GM12878 (cell line): ENCODE results near the gene ANKRD23. TPM values are rescaled to one million over a fixed set of nuclear protein-coding genes. Genes with fewer than 3 reads are reported as not detected.
A peak's percentile ranks its signal among the peaks of the same experiment; 100 is the strongest.

ENCODE experiments used
- ATAC-seq: fragments of 200-7000 bp; cut with Tn5 transposase; 3 replicates; pipeline ENCODE4 v1.9.1; 2020; ENCODE audit warnings: mild to moderate bottlenecking, moderate library complexity
- BruUV-seq: library from RNA; stranded (reverse); fragments of 400-500 nt; replicated peaks from 2 replicates; lab custom pipeline; 2021; lab: Mats Ljungman, UMichigan
- CTCF ChIA-PET: fragments of 300-600 bp; sonication (Branson Sonifier 250); formaldehyde crosslinking; extraction: SDS; loops from one replicate; lab custom pipeline; 2021; ENCODE audit warnings: inconsistent platforms; lab: Yijun Ruan, JAX
- POLR2A ChIA-PET: fragments of 350-600 bp; formaldehyde crosslinking; extraction: SDS; loops from one replicate; lab custom pipeline; 2021; ENCODE audit warnings: inconsistent platforms; lab: Charles Lee
- RAD21 ChIA-PET: fragments of 300-600 bp; sonication (Branson Sonifier 250); formaldehyde crosslinking; loops from one replicate; lab custom pipeline; 2023; ENCODE audit warnings: antibody characterized with exemption; ENCODE audit not compliant: unreplicated experiment; lab: Charles Lee
- SMC1A ChIA-PET: fragments of 300-600 bp; sonication (Branson Sonifier 250); formaldehyde crosslinking; loops from one replicate; lab custom pipeline; 2023; ENCODE audit not compliant: unreplicated experiment, uncharacterized antibody; lab: Charles Lee
- DNase-seq: peaks from one replicate; pipeline ENCODE4 v3.0.0-alpha.2; 2011; ENCODE audit warnings: low read depth, low spot score
- FAIRE-seq: peaks from 3 replicates; lab custom pipeline; 2011; peaks lifted over from hg19 to GRCh38; lab: Jason Lieb, UNC
- H2AFZ ChIP-seq: 2 replicates; pipeline ENCODE4 v1.6.0; 2011; ENCODE audit warnings: low read depth, low read length, control low read depth; ENCODE audit not compliant: control insufficient read depth
- H3K27ac ChIP-seq: 2 replicates; pipeline ENCODE4 v1.5.1; 2011; ENCODE audit warnings: control low read depth; ENCODE audit not compliant: control insufficient read depth, insufficient read depth
- H3K27me3 ChIP-seq, 2 experiments: replicated peaks in 1 of 2; 2 replicates each; pipeline versions ENCODE4 v1.6.0 to v1.6.1; 2011; ENCODE audit warnings: low read length in 1 of 2; ENCODE audit not compliant: control insufficient read depth in 2 of 2, insufficient read depth in 2 of 2
- H3K36me3 ChIP-seq, 2 experiments: 2 replicates each; pipeline ENCODE4 v1.5.1; 2011; ENCODE audit warnings: low read length in 1 of 2; ENCODE audit not compliant: control insufficient read depth in 2 of 2, insufficient read depth in 2 of 2
- H3K4me1 ChIP-seq: 2 replicates; pipeline ENCODE4 v1.6.1; 2011; ENCODE audit warnings: mild to moderate bottlenecking, low read length, moderate library complexity, mixed read lengths; ENCODE audit not compliant: control insufficient read depth, insufficient read depth
- H3K4me2 ChIP-seq: 2 replicates; pipeline ENCODE4 v1.6.0; 2011; ENCODE audit warnings: control low read depth; ENCODE audit not compliant: control insufficient read depth, insufficient read depth
- H3K4me3 ChIP-seq: fragments of 200-600 bp; sonication (generic); 2 replicates; pipeline ENCODE4 v1.5.1; 2016
- H3K79me2 ChIP-seq: 2 replicates; pipeline ENCODE4 v1.6.0; 2011; ENCODE audit warnings: low read length; ENCODE audit not compliant: control insufficient read depth, insufficient read depth
- H3K9ac ChIP-seq: 2 replicates; pipeline ENCODE4 v1.8.0; 2011; ENCODE audit warnings: low read length, control low read depth, mixed read lengths; ENCODE audit not compliant: control insufficient read depth, insufficient read depth
- H3K9me3 ChIP-seq: replicated peaks from 3 replicates; pipeline ENCODE4 v1.5.1; 2011; ENCODE audit warnings: mild to moderate bottlenecking, low read length; ENCODE audit not compliant: control insufficient read depth, insufficient read depth
- H4K20me1 ChIP-seq: 2 replicates; pipeline ENCODE4 v1.6.0; 2011; ENCODE audit not compliant: control insufficient read depth, insufficient read depth
- REST ChIP-seq: IDR thresholded peaks from 2 replicates; pipeline ENCODE4 v1.6.1; 2012; ENCODE audit warnings: mild to moderate bottlenecking, low read depth, low read length
- STAT1 ChIP-seq: fragments of 450-650 bp; conservative IDR thresholded peaks from 2 replicates; pipeline ENCODE4 v1.6.1; 2014; ENCODE audit warnings: antibody characterized with exemption, mild to moderate bottlenecking
- WGBS: methylation state at CpG from one replicate; pipeline ENCODE4 v1.1.6; 2016; ENCODE audit warnings: low lambda C conversion rate; ENCODE audit not compliant: insufficient replicate concordance, insufficient coverage; ENCODE audit errors: missing lambda C conversion rate; 5-methylcytosine and 5-hydroxymethylcytosine counted together
- in situ Hi-C: fragments of 300-500 bp; cut with MboI; formaldehyde crosslinking; loops from 9 replicates; pipeline ENCODE4 v1.14.3; 2018; ENCODE audit warnings: mixed read lengths
- intact Hi-C: fragments of 100-400 bp; cut with micrococcal nuclease; formaldehyde crosslinking; loops from one replicate; pipeline ENCODE4 v1.14.2; 2022; ENCODE audit not compliant: unreplicated experiment
- polyA plus RNA-seq, 11 experiments: library from polyadenylated mRNA; depleted of rRNA in 4 of 11; unstranded in 6 of 11; stranded (reverse) in 5 of 11; fragments of >200 nt; fragmentation: Nextera tagmentation in 4 of 11; fragmentation: Illumina TruSeq in 1 of 11; extraction: Ambion mirVana in 4 of 11; extraction: Trizol in 1 of 11; gene quantifications; 1 replicate in 1 of 11; 2 replicates in 10 of 11; pipeline versions ENCODE4 v1.2.1 to v1.2.3, GENCODE V29; 2011 to 2016; ENCODE audit warnings: inconsistent platforms in 2 of 11, missing spikeins in 2 of 11, low read depth in 1 of 11
- total RNA-seq, 4 experiments: library from RNA; depleted of rRNA in 3 of 4; stranded (reverse); fragments of >200 nt in 3 of 4; fragmentation: Illumina TruSeq in 1 of 4; extraction: Trizol in 1 of 4; gene quantifications; 2 replicates each; pipeline versions ENCODE4 v1.2.1 to v1.2.3, GENCODE V29; 2013 to 2021
- TF ChIP-seq, protein P1 (sequence below): IDR thresholded peaks from 2 replicates; pipeline ENCODE4 v1.6.1; 2012; ENCODE audit warnings: low read depth, low read length, improper control_type of control experiment

ANKRD23 gene
- total and polyA plus RNA-seq, 10 of the 15 experiments (the other 5 are each of a cell fraction or from before 2014, with no cell fraction given), result 0.34 to 5.3 (median 2.7) TPM

- TF ChIP-seq STAT1, result no peak
These were observed 11.4 kb downstream of the ANKRD23 start (continued) for GRCh38 chr2:96832408-96832753.

GRCh38 chr2:96831679-96832078 lies 12.1 kb downstream of the ANKRD23 start:
- H3K4me3 ChIP-seq, result no peak overlapping the region
- H4K20me1 ChIP-seq, result no peaks in the 10 kb centered on the region
- ChIA-PET RAD21 (no interaction called here), CTCF (no interaction called here), POLR2A (no interaction called here), SMC1A (no interaction called here)
- no peak overlapping the region for H3K27ac ChIP-seq
- peak; percentile 48; the same call in 1 of the 2 replicates for TF ChIP-seq REST
- TF ChIP-seq, protein P1, sequence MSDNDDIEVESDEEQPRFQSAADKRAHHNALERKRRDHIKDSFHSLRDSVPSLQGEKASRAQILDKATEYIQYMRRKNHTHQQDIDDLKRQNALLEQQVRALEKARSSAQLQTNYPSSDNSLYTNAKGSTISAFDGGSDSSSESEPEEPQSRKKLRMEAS, result no peak
- no peaks in the 10 kb centered on the region for H3K79me2 ChIP-seq
- DNase-seq (no peak), ATAC-seq (no peak), FAIRE-seq (no peak)
- no peaks in the 10 kb centered on the region for H3K27me3 ChIP-seq
- no peaks in the 10 kb centered on the region for H3K9me3 ChIP-seq
- no peaks in the 10 kb centered on the region for H3K4me1 ChIP-seq
- no TSS peak for BruUV-seq
- 97% methylated on average over 10 of the region's 10 CpGs for WGBS
- intact Hi-C loops, result no loop called here
- in situ Hi-C loops, result no loop called here
- no peak overlapping the region for H2AFZ ChIP-seq
- peaks cover 12 to 23% of the 10 kb centered on the region in 2 experiments for H3K36me3 ChIP-seq
- H3K9ac ChIP-seq, result no peak overlapping the region
- H3K4me2 ChIP-seq, result no peak overlapping the region
